Measurements from ENCODE around the gene TUT4.
A peak's percentile ranks its signal among the peaks of the same experiment; 100 is the strongest.

DNA sequence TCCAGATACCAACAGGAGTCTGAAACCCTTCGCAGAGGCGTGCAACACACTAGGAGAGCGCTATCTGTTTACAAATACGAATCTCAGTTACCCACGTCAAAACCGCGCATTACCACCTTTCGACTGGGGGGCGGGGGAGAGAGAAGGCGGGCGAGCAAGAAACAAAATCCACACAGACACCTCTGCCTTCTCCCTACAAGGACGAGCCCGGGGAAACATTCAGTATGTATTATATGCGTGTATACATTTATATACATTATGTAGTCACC lies 722 bp downstream of the TUT4 start:
- TF ChIP-seq POLR2A (IDR thresholded peaks at IDR 0.05) = no peak
- TF ChIP-seq, protein P1, sequence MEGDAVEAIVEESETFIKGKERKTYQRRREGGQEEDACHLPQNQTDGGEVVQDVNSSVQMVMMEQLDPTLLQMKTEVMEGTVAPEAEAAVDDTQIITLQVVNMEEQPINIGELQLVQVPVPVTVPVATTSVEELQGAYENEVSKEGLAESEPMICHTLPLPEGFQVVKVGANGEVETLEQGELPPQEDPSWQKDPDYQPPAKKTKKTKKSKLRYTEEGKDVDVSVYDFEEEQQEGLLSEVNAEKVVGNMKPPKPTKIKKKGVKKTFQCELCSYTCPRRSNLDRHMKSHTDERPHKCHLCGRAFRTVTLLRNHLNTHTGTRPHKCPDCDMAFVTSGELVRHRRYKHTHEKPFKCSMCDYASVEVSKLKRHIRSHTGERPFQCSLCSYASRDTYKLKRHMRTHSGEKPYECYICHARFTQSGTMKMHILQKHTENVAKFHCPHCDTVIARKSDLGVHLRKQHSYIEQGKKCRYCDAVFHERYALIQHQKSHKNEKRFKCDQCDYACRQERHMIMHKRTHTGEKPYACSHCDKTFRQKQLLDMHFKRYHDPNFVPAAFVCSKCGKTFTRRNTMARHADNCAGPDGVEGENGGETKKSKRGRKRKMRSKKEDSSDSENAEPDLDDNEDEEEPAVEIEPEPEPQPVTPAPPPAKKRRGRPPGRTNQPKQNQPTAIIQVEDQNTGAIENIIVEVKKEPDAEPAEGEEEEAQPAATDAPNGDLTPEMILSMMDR (IDR thresholded peaks at IDR 0.05) = peak in 1 of 3 donors; percentile 12
- TF ChIP-seq EP300 (IDR thresholded peaks at IDR 0.05) = no peak

Measured in ovary (tissue), 3 donors.